CD4-positive, alpha-beta T cell treated with Interleukin-15 for 1 hour (primary cell): Measurements from ENCODE around the gene VPS11.

Experiments
- DNase-seq: peaks from one replicate; pipeline ENCODE4 v3.0.0-alpha.2; 2020

Gene VPS11

DNA sequence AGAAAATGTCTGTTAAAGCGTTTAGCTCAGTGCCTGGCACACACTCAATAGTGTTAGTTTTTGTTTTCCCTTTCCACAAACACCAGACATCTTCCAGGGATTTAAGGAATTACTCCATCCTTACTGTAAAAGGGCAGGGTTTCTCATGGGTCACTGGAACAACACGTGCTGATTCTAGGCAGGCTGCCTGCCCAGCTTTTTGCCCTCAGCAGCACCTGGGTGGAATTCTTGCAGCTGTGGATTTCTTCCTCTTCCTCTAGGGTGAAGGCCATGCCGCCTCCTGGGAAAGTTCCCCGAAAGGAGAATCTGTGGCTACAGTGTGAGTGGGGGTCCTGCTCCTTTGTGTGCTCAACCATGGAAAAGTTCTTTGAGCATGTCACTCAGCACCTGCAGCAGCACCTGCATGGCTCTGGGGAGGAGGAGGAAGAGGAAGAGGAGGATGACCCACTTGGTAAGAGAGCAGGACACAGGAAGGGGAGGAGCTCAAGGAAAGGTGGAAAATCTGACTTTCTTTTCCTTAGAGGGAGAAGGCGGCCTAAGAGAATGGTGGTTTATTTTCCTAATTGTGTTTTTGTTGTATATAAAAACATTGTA, 59.2 kb downstream of the VPS11 start:
- no peak for DNase-seq

DNA sequence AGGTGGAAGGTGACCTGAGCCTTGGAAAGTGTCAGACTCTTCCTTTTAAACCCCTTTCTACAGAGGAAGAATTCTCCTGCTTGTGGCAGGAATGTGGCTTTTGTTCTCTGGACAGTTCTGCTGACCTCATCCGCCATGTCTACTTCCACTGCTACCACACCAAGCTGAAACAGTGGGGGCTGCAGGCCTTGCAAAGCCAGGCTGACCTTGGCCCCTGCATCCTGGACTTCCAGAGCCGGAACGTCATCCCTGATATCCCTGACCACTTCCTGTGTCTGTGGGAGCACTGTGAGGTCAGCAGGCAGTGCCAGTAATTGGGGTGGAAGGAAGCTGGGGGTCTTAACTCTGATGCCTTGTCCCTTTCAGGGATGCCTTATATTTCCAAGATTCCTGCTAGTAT, 63.0 kb downstream of the VPS11 start:
- no peak for DNase-seq
